ENCODE measurements around the gene BRSK2. TPM values are rescaled to one million over a fixed set of nuclear protein-coding genes. Genes with fewer than 3 reads are reported as not detected.

Gene BRSK2
- total and polyA plus RNA-seq, 5 donors = 0.61 to 2.3 (median 2.1) TPM

DNA sequence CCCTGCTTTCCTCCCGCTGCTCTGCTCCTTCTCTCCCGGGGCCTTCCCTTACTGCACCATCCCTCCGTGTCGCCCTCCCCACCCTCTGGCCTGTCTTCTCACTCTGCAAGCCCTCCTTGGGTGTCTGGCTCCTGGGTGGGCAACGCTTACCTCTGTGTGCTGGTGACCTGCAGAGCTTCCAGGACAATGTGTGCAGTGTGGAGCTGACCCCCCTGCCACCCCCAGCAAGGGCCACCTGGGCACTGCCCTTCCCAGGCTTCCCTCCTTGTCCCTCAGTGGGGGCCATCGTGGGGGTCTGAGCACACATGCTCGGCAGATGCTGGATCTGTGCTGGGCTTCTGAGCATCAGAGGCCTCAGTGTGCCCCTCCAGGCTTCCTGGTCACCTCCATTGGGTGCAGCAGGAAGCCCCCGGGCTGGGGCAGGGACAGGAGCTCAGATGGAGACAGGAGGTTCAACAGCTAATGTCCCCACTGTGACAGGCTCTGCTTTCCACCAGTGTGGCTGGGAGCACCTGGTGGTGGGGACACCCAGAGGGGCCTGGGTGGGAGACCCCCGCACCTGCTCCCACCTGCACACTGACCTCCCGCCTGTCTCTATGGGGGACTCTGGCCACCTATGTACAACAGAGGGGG is 7.8 kb upstream of the BRSK2 start:
- no peaks in the 10 kb centered on the region for H3K4me1 ChIP-seq (ENCODE audit: control insufficient read depth, insufficient read depth, low read length)
- H3K27me3 ChIP-seq (ENCODE audit: control insufficient read depth, insufficient read depth) = no peaks in the 10 kb centered on the region
- DNase-seq (peak in 1 of 3 donors; percentile 24), ATAC-seq (no peak)
- H3K4me3 ChIP-seq (ENCODE audit: low read length) = no peak overlapping the region
- no peak overlapping the region for H3K27ac ChIP-seq (ENCODE audit: low read length)
- 65% methylated on average over 10 of the region's 10 CpGs for WGBS
- no peaks in the 10 kb centered on the region for H3K9me3 ChIP-seq (ENCODE audit: control insufficient read depth, low read length)
- intact Hi-C loops (cut with DNase I) = no loop called here

DNA sequence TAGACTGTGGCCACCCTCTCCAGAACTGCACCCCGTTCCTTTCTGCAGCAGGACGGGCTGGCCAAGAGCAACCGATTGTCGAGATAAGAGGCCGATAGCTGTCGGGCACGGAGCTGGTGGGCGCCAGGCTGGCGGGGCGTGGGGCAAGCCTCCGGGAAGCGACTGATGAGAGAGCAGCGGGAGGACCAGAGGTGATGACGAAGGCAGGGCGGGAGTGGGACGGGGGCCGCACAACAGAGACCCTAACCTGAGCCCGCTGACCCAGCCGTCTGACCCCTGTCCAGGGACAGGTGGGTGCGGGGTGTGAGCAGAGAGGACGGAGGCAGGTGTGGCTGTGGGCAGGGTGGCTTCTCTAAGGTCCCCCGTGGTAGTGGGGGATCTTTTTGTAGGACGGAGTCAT is 7.3 kb upstream of the BRSK2 start:
- no peak overlapping the region for H3K27ac ChIP-seq (ENCODE audit: low read length)
- WGBS = 46% methylated on average over 23 of the region's 23 CpGs
- no peaks in the 10 kb centered on the region for H3K9me3 ChIP-seq (ENCODE audit: control insufficient read depth, low read length)
- intact Hi-C loops (cut with DNase I) = no loop called here
- H3K4me3 ChIP-seq (ENCODE audit: low read length) = no peak overlapping the region
- DNase-seq (peak in 2 of 3 donors; percentile 62 to 67), ATAC-seq (peak in 1 of 2 donors; percentile 13)
- H3K4me1 ChIP-seq (ENCODE audit: control insufficient read depth, insufficient read depth, low read length) = no peaks in the 10 kb centered on the region
- no peaks in the 10 kb centered on the region for H3K27me3 ChIP-seq (ENCODE audit: control insufficient read depth, insufficient read depth)

DNA sequence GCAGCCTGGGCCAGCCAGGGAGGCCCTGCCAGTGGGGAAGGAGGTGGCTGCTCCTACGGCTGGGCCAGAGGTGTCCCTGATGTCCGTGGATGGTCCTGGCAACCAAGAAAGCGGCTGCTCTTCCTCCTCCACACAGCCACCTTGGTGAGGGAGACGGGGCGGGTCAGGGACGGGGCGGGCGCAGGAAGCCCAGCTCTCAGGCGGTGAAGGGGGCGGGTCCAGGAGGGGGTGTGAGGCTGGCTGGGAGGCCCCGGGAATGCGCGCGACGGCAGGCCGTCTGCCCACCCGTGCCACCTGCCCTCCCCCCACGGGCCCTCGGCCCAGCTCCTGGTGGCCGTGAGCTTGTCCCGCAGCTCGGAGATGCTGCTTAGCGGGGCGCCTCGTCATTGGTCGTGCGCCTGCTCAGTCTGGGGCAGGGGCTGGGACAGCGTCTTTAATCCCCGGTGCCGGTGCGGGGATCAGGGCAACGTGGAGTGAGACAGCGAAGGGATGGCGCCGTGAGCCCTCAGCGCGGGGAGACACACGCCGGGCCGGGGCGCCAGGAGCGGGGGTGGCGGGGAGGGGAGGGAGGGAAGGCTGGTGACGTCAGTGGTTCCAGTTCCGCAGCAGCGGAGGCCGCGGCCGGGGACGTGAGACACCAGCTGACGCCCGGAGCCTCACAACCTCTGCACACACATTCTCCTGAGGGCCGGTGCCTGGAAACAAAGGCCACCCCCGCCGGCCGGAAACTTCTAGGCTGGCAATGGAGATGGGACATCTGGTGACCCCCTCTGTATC is 6.7 kb upstream of the BRSK2 start:
- intact Hi-C loops (cut with DNase I) = no loop called here

DNA sequence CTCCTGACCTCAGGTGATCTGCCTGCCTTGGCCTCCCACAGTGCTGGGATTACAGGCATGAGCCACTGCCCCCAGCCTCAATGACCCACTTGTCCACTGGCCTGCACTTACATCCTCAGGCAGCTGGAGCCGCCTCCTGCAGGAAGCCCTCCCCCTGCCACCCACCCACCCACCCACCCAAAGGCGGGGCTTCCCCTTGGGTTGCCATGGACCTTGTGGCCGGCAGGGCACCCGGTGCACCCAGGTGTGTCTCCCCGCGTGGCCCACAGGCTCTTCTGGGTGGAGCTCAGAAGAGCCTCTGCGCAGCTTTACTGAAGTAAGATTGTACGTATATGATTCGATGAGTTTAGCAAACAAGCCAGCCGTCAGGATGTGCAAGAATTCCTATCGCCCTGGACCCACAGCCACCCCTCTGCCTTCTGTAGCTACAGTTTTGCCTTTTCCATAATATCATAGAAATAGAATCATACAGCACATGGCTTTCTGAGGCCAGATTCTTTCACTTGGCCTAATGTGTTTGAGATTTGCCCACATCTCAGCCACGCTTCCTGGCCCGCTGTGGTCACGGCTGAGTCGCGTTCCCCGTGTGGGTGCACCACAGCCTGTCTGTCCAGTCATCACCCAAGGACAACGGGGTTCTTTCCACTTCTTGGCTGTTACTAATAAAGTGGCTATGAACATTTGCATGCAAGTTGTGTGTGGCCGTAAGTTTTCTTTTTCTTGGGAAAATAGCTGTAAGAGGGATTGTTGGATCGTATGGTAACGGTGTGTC is 5.3 kb upstream of the BRSK2 start:
- Histone ChIP-seq H3K4me1 (ENCODE audit: control insufficient read depth, insufficient read depth, low read length) (no peaks in the 10 kb centered on the region), H3K27me3 (ENCODE audit: control insufficient read depth, insufficient read depth) (no peaks in the 10 kb centered on the region), H3K4me3 (ENCODE audit: low read length) (no peak overlapping the region), H3K27ac (ENCODE audit: low read length) (no peak overlapping the region), H3K9me3 (ENCODE audit: control insufficient read depth, low read length) (no peaks in the 10 kb centered on the region)
- DNase-seq (peak in 1 of 3 donors; percentile 30), ATAC-seq (no peak)
- WGBS = 82% methylated on average over 21 of the region's 21 CpGs
- intact Hi-C loops (cut with DNase I) = no loop called here

More for the DNA sequence above, 6.7 kb upstream of the BRSK2 start:
- no peaks in the 10 kb centered on the region for H3K27me3 ChIP-seq (ENCODE audit: control insufficient read depth, insufficient read depth)
- ATAC-seq (peak; percentile 87 to 95), DNase-seq (peak; percentile 87 to 92 (median 90))
- H3K9me3 ChIP-seq (ENCODE audit: control insufficient read depth, low read length) = no peaks in the 10 kb centered on the region
- no peaks in the 10 kb centered on the region for H3K4me1 ChIP-seq (ENCODE audit: control insufficient read depth, insufficient read depth, low read length)
- H3K4me3 ChIP-seq (ENCODE audit: low read length) = peak overlapping the region; percentile 49
- H3K27ac ChIP-seq (ENCODE audit: low read length) = peak overlapping the region; percentile 60
- under 1% methylated on average over 56 of the region's 56 CpGs for WGBS

DNA sequence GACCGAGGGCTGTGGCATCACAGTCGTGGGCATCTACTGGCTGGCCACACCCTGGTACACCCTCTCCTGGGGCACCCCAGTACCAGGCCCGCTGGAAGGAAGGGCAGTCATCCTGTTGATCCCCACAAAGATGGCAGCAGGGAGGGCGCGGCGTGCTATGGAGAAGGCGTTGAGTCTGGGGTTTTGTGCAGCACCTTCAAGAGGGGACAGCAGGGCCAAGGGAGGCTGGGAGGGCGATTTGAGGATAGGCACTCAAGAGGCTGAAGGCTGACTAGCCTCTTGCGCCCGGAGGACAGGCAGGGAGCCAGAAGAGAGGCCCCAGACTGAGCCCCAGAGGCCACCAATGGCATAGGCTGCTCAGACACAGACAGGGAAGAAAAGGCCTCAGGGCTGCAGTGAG is 2.2 kb upstream of the BRSK2 start:
- intact Hi-C loops (cut with DNase I) = no loop called here
- no peaks in the 10 kb centered on the region for H3K27me3 ChIP-seq (ENCODE audit: control insufficient read depth, insufficient read depth)
- H3K9me3 ChIP-seq (ENCODE audit: control insufficient read depth, low read length) = no peaks in the 10 kb centered on the region
- WGBS = 91% methylated on average over 10 of the region's 10 CpGs
- ATAC-seq (no peak), DNase-seq (peak in 1 of 3 donors; percentile 36)
- H3K4me3 ChIP-seq (ENCODE audit: low read length) = no peak overlapping the region
- no peak overlapping the region for H3K27ac ChIP-seq (ENCODE audit: low read length)
- H3K4me1 ChIP-seq (ENCODE audit: control insufficient read depth, insufficient read depth, low read length) = no peaks in the 10 kb centered on the region

DNA sequence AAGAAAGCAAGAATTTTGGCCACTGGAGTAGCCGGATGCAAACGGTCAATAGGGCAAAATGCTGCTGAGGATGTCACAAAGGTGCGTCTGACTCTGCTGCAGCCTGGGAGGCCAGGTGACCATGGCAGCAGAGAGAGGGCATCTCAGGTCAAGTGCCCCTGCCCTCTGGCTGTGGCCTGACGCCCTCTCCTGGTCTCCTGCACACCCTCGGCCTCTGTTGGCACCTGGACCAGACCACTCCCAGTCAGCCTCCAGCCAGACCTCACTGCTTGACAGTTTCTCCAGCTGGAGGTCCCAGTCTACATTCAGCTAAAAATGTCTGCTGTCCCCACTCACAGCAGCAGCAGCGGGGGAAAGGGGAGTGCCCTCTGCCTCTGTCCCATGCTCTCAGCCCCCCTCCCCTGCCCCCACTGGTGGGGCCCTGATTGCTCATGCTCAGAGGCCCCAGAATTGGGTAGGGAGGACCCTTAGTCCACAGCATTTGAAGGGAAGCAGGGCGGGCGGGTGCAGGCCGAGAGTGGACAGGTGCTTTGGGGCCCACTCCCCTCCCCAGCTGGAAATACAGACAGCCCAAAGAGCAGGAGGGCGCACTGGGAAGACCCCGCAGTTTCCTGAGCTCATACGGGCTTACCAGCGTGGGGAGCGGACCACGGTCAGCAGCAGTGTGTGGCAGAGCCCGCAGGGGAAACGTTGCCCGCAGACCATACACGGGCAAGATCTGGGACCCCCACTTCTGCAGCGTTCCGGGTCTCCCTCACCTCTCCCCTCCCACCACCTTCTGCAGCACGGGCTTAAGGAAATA is 1.6 kb upstream of the BRSK2 start:
- Histone ChIP-seq H3K4me1 (ENCODE audit: control insufficient read depth, insufficient read depth, low read length) (no peaks in the 10 kb centered on the region), H3K9me3 (ENCODE audit: control insufficient read depth, low read length) (no peaks in the 10 kb centered on the region), H3K4me3 (ENCODE audit: low read length) (no peak overlapping the region), H3K27me3 (ENCODE audit: control insufficient read depth, insufficient read depth) (no peaks in the 10 kb centered on the region), H3K27ac (ENCODE audit: low read length) (no peak overlapping the region)
- DNase-seq = peak in 2 of 3 donors; percentile 39 to 41
- 64% methylated on average over 22 of the region's 22 CpGs for WGBS
- intact Hi-C loops (cut with DNase I) = no loop called here
- ATAC-seq = no peak

DNA sequence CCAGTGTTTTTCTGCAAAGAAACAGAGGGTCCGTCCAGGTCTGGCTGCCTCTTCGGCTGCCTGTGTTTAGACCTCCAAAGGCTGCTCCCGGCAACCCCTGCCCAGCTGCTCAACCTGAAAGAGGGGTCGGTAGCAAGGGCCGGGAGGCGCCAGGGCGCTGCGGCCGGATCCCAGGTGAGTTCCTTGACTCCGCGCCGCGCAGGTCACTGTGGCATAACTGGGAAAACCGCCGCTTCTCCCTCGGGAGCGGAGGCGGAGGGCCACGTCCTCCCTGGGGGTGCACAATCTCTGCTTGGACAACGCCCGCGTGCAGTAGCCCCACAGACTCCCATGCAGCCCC is 1.0 kb upstream of the BRSK2 start:
- H3K27me3 ChIP-seq (ENCODE audit: control insufficient read depth, insufficient read depth) = no peaks in the 10 kb centered on the region
- WGBS = 14% methylated on average over 22 of the region's 22 CpGs
- ATAC-seq (no peak), DNase-seq (no peak)
- no peaks in the 10 kb centered on the region for H3K9me3 ChIP-seq (ENCODE audit: control insufficient read depth, low read length)
- H3K4me1 ChIP-seq (ENCODE audit: control insufficient read depth, insufficient read depth, low read length) = no peaks in the 10 kb centered on the region
- intact Hi-C loops (cut with DNase I) = no loop called here
- peak overlapping the region; percentile 34 for H3K4me3 ChIP-seq (ENCODE audit: low read length)
- H3K27ac ChIP-seq (ENCODE audit: low read length) = no peak overlapping the region

DNA sequence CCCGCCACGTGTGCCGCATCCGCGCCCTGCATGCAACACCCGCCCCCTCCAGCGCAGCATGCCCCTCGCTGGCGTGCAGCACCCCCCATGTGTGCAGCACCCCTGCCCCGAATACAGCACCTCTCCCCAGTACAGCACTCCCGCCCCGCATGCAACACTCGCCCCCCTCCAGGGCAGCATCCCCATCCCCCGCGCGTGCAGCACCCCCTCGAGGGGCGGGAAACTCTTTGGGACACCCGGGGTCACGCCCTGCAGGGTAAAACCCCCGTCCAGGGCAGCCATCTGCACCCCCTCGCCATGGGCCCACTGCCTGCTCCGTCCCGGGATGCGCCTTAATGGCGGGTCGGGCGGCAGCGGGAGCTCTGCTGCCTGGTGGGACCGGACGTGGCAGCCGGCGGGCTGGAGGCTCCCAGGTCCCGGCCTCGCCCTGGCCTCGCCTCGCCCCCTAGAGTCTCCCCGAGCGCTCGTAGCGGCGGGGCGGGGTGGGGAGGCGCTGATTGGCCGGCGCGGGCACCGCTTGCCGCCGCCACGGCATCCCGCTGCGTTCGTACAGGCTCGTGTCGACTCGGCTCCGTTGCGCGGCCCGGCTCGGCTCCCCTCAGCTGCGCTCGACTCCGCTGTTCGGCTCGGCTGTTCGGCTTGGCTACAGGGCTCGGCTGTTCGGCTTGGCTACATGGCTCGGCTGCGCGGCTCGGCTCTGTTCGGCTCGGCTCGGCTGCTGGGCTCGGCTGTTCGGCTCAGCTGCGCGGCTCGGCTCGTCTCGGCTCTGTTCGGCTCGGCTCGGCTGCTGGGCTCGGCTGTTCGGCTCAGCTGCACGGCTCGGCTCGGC is 417 bp upstream of the BRSK2 start:
- ATAC-seq (peak; percentile 98 to 99), DNase-seq (peak; percentile 98 to 99 (median 99))
- H3K4me1 ChIP-seq (ENCODE audit: control insufficient read depth, insufficient read depth, low read length) = no peaks in the 10 kb centered on the region
- intact Hi-C loops (cut with DNase I) = no loop called here
- H3K9me3 ChIP-seq (ENCODE audit: control insufficient read depth, low read length) = no peaks in the 10 kb centered on the region
- H3K27ac ChIP-seq (ENCODE audit: low read length) = peak overlapping the region; percentile 5
- WGBS = under 1% methylated on average over 92 of the region's 92 CpGs
- no peaks in the 10 kb centered on the region for H3K27me3 ChIP-seq (ENCODE audit: control insufficient read depth, insufficient read depth)
- H3K4me3 ChIP-seq (ENCODE audit: low read length) = peak overlapping the region; percentile 42

DNA sequence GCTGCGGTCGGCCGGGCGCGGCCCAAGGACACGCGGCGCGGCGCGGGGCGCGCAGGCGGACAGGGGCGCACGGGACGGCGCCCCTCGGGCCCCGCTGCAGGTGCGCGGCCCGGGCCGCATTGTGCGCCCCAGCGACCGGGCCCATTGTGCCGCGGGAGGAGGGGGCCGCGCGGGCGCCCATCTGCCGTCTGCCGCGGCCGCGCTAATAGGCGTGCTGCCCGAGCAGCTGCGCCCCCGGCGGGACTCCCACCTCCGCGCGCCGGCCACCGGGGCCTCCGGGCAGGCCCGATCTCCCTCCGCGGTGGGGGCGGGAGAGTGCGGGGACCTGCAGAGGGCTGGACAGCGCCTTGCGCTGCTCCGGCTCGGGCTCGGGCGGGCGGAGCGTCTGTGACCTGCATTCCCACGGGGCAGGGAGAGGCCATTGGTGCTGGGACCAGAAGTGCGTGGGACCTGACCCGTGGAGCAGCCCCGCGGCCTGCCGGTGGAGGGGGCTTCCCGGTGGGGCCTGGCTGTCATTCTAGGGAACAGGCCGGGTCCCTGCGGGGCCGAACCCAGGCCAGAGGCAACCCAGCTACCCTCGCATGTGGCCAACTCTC is 933 bp downstream of the BRSK2 start:
- Histone ChIP-seq H3K27me3 (ENCODE audit: control insufficient read depth, insufficient read depth) (no peaks in the 10 kb centered on the region), H3K4me3 (ENCODE audit: low read length) (peak overlapping the region; percentile 42), H3K9me3 (ENCODE audit: control insufficient read depth, low read length) (no peaks in the 10 kb centered on the region), H3K4me1 (ENCODE audit: control insufficient read depth, insufficient read depth, low read length) (no peaks in the 10 kb centered on the region), H3K27ac (ENCODE audit: low read length) (no peak overlapping the region)
- WGBS = 2% methylated on average over 73 of the region's 73 CpGs
- intact Hi-C loops (cut with DNase I) = no loop called here
- DNase-seq (peak; percentile 34 to 76 (median 74)), ATAC-seq (no peak)

Data from right cardiac atrium (tissue), 5 donors.